Measurements from ENCODE around the gene PGBD1. TPM values are rescaled to one million over a fixed set of nuclear protein-coding genes. Genes with fewer than 3 reads are reported as not detected.

Gene PGBD1
- total and polyA plus RNA-seq, 2 of the 13 experiments (the other 11 are each of a cell fraction or from before 2014, with no cell fraction given): 3.6 to 6.9 TPM

DNA sequence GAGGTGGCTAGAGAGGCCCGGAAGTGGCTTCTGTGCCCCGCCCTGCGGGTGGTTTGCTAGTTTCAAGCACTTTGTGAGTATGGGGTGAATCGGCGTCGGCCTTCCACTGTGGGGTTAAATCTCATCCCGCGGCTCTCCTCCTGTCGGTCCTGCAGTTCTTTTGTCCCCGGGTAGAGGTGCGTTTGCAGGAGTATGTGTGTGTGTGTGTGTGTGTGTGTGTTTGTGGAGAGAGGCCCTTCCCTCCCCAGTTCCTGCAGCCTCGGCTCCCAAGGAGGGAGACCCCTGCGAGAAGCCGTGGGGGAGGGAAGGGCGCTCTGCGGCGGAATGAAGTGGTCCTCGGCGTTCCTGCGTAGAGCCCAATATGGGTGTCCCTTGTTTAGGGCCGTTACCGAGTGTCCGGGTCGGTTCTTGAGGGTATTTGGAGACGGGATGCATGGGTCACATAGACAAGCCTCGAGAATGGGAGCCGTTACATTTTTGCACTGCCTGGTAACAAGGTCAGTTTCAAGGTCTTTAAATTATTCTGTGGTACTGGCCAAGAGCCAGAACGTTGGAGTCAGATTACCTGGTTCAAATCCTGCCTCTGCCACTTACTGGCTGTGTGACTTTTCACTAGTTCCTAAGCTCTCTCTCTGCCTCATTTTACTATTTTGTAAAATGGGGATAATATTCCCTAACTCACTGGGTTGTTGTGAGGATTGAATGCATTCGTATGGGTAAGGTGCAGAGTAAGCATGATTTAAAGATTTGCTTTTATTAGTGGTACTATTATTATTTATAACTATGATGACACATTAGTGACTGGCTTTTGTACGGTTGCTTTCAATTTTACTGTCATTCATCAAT, 68.7 kb downstream of the PGBD1 start, which contains the start of gene ZKSCAN3 (continued):
- TF ChIP-seq, protein P1, sequence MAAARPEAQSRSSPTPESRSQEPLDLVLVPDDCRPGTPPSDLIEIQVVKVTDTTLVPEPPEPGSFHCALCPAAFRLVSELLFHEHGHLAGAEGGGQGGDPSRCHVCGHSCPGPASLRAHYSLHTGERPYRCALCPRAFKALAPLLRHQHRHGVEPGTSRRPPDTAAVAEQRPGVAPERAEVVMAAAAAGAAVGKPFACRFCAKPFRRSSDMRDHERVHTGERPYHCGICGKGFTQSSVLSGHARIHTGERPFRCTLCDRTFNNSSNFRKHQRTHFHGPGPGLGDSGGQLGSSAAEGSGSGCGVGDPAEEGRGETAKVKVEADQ (CRISPR knock-in tag; IDR thresholded peaks at IDR 0.05; ENCODE audit: borderline replicate concordance): no peak
- TF ChIP-seq SMARCC2 (IDR thresholded peaks at IDR 0.05) (no peak), NFATC3 (CRISPR knock-in tag; IDR thresholded peaks at IDR 0.05) (no peak), ZNF7 (CRISPR knock-in tag; IDR thresholded peaks at IDR 0.05) (no peak), RFXANK (CRISPR knock-in tag; IDR thresholded peaks at IDR 0.05) (no peak), BORCS8-MEF2B (CRISPR knock-in tag; IDR thresholded peaks at IDR 0.05) (peak; percentile 86; the same call in 1 of the 2 replicates), MEF2D (CRISPR knock-in tag; IDR thresholded peaks at IDR 0.05) (no peak), ETV6 (CRISPR knock-in tag; conservative IDR thresholded peaks at IDR 0.05) (no peak), ZNF3 (CRISPR knock-in tag; IDR thresholded peaks at IDR 0.05) (peak; percentile 48; the same call in 1 of the 2 replicates), ZNF768 (CRISPR knock-in tag; IDR thresholded peaks at IDR 0.05) (peak; percentile 36), KAT7 (CRISPR knock-in tag; IDR thresholded peaks at IDR 0.05; ENCODE audit: borderline replicate concordance) (peak; percentile 91), NONO (IDR thresholded peaks at IDR 0.05) (no peak), NONO (CRISPR knock-in tag; conservative IDR thresholded peaks at IDR 0.05) (peak; percentile 92), ZNF224 (CRISPR knock-in tag; IDR thresholded peaks at IDR 0.05) (peak; percentile 13; the same call in 1 of the 2 replicates), AKAP8 (CRISPR knock-in tag; IDR thresholded peaks at IDR 0.05) (0 out of 2 replicates have a peak, but pooled peaks have one; percentile 76), ZNF101 (CRISPR knock-in tag; IDR thresholded peaks at IDR 0.05; ENCODE audit: borderline replicate concordance, low read depth) (no peak), ZNF773 (CRISPR knock-in tag; IDR thresholded peaks at IDR 0.05; ENCODE audit: borderline replicate concordance) (no peak), TEAD3 (CRISPR knock-in tag; optimal IDR thresholded peaks at IDR 0.05; ENCODE audit: borderline replicate concordance) (peak; percentile 62), HNF4A (CRISPR knock-in tag; IDR thresholded peaks at IDR 0.05) (no peak), TOPORS (CRISPR knock-in tag; IDR thresholded peaks at IDR 0.05) (no peak)
- TF ChIP-seq, protein P2, sequence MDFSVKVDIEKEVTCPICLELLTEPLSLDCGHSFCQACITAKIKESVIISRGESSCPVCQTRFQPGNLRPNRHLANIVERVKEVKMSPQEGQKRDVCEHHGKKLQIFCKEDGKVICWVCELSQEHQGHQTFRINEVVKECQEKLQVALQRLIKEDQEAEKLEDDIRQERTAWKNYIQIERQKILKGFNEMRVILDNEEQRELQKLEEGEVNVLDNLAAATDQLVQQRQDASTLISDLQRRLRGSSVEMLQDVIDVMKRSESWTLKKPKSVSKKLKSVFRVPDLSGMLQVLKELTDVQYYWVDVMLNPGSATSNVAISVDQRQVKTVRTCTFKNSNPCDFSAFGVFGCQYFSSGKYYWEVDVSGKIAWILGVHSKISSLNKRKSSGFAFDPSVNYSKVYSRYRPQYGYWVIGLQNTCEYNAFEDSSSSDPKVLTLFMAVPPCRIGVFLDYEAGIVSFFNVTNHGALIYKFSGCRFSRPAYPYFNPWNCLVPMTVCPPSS (IDR thresholded peaks at IDR 0.05): no peak
- TF ChIP-seq, protein P3, sequence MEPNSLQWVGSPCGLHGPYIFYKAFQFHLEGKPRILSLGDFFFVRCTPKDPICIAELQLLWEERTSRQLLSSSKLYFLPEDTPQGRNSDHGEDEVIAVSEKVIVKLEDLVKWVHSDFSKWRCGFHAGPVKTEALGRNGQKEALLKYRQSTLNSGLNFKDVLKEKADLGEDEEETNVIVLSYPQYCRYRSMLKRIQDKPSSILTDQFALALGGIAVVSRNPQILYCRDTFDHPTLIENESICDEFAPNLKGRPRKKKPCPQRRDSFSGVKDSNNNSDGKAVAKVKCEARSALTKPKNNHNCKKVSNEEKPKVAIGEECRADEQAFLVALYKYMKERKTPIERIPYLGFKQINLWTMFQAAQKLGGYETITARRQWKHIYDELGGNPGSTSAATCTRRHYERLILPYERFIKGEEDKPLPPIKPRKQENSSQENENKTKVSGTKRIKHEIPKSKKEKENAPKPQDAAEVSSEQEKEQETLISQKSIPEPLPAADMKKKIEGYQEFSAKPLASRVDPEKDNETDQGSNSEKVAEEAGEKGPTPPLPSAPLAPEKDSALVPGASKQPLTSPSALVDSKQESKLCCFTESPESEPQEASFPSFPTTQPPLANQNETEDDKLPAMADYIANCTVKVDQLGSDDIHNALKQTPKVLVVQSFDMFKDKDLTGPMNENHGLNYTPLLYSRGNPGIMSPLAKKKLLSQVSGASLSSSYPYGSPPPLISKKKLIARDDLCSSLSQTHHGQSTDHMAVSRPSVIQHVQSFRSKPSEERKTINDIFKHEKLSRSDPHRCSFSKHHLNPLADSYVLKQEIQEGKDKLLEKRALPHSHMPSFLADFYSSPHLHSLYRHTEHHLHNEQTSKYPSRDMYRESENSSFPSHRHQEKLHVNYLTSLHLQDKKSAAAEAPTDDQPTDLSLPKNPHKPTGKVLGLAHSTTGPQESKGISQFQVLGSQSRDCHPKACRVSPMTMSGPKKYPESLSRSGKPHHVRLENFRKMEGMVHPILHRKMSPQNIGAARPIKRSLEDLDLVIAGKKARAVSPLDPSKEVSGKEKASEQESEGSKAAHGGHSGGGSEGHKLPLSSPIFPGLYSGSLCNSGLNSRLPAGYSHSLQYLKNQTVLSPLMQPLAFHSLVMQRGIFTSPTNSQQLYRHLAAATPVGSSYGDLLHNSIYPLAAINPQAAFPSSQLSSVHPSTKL (CRISPR knock-in tag; IDR thresholded peaks at IDR 0.05): peak; percentile 73; the same call in 1 of the 2 replicates
- TF ChIP-seq, protein P4, sequence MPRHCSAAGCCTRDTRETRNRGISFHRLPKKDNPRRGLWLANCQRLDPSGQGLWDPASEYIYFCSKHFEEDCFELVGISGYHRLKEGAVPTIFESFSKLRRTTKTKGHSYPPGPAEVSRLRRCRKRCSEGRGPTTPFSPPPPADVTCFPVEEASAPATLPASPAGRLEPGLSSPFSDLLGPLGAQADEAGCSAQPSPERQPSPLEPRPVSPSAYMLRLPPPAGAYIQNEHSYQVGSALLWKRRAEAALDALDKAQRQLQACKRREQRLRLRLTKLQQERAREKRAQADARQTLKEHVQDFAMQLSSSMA (CRISPR knock-in tag; IDR thresholded peaks at IDR 0.05): peak; percentile 91; the same call in 1 of the 2 replicates

Data from HepG2 (cell line).